GM19099 (cell line): ENCODE measurements around the gene CDCA7L.

Experiments
- POLR2A ChIP-seq: IDR thresholded peaks from 3 replicates; pipeline ENCODE4 v1.6.1; 2011; ENCODE audit warnings: low read depth; ENCODE audit not compliant: insufficient read length; ENCODE audit errors: extremely low read depth

Gene CDCA7L

DNA sequence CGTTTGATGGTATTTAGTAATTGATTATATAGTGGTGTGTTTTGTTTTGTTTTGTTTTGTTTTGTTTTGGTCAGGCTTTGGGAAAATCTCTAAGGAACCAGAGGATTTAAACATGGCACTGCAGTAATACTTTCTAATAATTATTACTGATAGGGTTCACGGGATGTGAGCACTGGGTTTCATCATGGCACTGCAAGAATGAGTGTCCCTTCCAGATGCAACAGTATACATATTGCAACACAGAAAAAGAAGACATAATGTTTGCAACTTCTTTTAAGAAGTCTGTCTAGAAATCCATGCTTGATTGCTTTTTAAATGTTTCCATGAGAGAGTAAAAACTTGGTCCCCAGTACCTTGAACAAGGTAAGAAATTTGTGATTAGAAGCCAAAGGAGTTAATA is 2.2 kb upstream of the CDCA7L start:
- no peak for TF ChIP-seq POLR2A

DNA sequence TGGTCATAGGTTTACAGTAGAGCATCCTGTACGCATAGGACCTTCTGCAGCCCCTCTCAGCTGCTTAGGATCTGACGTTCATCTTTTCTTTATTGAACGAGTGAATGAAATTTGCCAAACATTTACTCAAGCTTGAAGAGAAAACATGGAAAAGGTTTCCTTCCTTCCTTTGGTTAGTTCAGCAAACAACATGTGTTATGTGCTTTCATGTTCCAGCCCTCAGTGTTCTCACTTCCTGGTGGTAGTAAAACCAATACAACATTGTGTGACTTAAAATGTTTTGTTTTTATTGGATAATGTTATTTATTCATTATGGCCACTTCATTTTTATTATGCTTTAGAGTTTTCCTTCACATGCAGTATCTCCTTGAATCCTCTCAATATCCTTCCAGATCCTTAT is 1.4 kb upstream of the CDCA7L start:
- no peak for TF ChIP-seq POLR2A

GRCh38 chr7:21946222-21946709 is 567 bp upstream of the CDCA7L start:
- no peak for TF ChIP-seq POLR2A

DNA sequence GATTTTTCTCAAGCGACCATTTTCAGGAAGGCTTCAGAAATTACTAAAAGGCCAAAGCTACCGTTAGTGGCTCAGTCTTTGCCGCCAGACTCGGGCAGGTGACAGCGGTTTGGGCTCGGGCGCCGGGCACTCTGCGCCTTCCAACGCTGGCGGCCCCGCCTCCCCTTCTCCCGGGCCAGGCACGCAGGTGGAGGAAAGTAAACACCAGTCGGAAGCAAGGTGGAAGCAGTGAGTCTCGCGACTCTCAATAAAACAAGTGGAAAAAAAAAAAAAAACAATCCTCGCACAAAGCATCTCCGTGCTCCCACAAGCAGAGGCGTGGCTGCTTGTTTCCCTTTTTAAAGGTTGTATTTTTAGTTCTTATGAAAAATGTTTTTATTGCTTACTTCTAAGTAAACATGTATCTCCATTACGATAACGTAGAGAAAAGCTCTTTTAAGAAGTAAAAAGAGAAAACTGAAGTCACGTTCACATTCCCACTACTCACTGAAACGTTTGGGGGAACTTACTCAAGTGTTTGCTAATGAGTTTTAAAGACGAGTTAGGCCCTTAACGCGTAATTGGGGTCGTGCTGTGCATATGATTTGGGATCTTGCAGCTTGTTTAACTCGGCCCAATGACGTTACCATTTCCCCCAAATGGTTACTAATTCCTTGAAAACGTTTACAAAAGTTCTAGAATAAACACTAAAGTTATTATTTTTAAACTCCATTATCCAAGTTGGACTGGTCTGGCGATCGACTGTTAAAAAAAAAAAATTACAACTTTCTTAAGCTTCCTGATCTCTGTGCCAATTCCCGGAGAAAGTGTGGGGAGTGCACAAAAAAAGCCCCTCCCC is 864 bp downstream of the CDCA7L start:
- TF ChIP-seq POLR2A, result no peak

GRCh38 chr7:21943436-21943835 is 2.3 kb downstream of the CDCA7L start:
- no peak for TF ChIP-seq POLR2A

DNA sequence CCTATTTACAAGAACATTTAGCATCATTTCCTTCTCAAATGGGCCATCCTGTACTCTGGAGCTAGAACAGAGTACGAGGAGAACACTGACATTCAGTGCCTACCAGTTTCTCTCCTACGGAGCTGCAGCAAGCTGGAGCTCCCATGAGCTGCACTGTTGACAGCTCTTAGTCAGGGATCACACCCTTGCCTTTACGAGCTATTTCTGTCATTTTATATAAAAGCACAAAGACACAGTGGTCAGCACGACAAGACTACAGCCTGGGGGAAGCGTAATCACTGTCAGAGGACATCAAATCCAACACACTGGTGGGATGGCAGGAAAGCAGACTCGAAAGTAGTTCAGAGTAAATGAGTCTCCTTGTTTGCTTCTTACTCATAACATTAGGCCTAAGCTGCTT is 2.7 kb downstream of the CDCA7L start:
- TF ChIP-seq POLR2A, result no peak

DNA sequence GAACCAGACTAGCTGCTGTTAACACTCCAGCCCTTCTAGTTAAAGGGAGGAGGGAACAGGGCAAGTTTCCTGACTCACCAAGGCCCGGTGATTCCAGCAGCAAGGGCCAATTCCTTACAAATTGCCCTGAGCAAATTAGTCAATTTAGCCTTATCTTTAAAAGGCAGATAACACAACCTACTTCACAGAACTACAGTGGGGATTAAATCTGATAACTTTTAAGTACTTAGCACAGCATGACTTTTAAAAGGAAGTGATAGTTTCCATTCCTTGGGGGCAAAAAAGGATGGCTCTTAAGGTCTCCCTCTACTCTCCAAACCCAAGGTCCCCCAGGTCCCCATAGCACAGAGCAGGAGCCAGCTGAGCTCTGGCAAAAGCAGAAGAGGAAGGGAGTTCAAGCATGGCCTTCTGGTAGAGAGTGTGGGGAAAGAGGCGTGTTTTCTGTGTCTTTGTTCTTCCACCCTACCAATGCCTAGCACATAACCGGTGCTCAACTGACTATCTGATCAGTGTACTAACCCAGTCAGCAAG is 4.0 kb downstream of the CDCA7L start:
- no peak for TF ChIP-seq POLR2A

GRCh38 chr7:21939858-21940372 is 5.8 kb downstream of the CDCA7L start:
- no peak for TF ChIP-seq POLR2A

DNA sequence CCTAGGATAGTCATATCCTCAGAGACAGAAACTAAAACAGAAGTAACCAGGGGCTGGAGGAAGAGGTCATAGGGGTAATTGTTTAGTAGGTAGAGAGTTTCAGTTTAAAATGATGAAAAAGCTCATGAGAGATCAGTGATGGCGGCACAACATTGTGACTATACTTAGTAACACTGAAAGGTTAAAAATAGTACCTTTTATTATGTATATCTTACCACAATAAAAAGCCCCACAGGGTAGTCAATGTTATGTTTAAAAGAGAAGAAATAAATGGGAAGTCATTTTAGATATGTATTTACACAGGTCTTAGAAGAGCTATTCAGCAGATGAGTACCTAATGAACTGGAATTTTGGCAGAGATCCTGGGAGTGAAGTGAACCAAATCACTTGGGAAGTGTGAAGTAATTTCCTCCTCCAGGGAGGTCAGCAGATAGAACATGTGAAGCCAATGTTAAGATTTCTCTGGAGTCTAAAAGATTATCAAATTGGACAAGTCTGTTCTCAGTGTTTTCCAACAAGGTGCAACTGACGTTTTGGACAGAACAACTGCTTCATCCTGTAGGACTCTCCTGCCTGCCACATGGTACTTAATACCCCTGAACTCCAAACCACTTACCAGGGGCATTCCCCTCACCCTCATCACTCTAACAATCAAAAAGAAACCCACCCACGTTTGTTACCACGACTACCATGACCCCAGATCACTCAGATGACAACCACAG is 6.4 kb downstream of the CDCA7L start:
- TF ChIP-seq POLR2A, result no peak

DNA sequence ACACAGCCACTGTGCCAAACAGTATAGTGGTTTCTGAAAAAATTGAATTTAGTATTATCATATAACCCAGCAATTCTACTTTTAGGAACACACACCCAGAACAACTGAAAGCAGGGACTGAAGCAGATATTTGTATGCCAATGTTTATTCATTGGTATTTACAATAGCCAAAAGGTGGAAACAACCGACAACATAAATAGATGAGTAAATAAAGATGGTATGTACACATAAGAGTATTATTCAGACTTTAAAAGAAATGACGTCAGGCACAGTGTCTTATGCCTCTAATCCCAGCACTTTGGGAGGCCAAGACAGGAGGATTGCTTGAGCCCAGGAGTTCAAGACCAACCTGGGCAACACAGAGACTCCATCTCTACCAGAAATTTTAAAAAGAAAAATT is 7.2 kb downstream of the CDCA7L start:
- TF ChIP-seq POLR2A, result no peak

DNA sequence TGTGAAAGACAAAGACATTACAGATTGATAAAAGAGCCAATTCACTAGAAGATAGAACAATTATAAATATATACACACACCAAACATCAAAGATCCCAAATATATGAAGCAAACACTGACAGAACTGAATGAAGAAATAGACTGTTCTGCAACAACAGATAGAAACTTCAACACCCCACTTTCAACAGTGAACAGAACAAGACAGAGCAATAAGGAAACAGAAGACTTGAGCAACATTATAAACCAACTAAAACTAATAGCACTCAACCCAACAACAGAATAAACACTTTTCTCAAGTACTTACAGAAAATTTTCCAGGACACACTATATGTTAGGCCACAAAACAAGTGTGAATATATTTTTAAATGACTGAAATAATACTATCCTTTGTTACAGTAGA is 10.9 kb downstream of the CDCA7L start:
- TF ChIP-seq POLR2A, result no peak

GRCh38 chr7:21927693-21928092 is 18.0 kb downstream of the CDCA7L start:
- TF ChIP-seq POLR2A, result no peak

GRCh38 chr7:21926448-21926847 is 19.3 kb downstream of the CDCA7L start:
- no peak for TF ChIP-seq POLR2A

- TF ChIP-seq POLR2A, result no peak
Measured at GRCh38 chr7:21923658-21924057, 22.0 kb downstream of the CDCA7L start.

DNA sequence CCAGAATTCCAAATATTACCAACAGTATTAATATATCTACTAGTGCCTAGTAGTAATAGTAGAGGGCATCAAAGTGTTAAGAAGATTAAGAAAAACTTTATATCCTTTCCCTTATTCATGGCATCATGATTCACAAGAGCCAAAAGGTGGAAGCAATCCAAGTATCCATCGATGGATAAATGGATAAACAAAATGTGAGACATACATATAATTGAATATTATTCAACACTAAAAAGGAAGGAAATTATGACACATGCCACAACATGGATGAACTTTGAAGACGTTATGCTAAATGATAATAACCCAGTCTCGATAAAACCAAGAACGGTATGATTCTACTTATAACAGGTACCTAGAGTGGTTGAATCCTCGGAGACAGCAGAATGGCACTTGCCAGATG is 23.1 kb downstream of the CDCA7L start:
- no peak for TF ChIP-seq POLR2A

GRCh38 chr7:21920936-21921335 is 24.8 kb downstream of the CDCA7L start:
- TF ChIP-seq POLR2A, result no peak
